GM12872 (cell line): ENCODE measurements around the gene ZACN.

Experiments
- TF ChIP-seq, protein P1 (sequence below): IDR thresholded peaks from 3 replicates; pipeline ENCODE4 v1.5.1; 2011; ENCODE audit warnings: low read depth, mild to moderate bottlenecking, low read length, moderate library complexity; ENCODE audit not compliant: insufficient read depth

ZACN gene

DNA sequence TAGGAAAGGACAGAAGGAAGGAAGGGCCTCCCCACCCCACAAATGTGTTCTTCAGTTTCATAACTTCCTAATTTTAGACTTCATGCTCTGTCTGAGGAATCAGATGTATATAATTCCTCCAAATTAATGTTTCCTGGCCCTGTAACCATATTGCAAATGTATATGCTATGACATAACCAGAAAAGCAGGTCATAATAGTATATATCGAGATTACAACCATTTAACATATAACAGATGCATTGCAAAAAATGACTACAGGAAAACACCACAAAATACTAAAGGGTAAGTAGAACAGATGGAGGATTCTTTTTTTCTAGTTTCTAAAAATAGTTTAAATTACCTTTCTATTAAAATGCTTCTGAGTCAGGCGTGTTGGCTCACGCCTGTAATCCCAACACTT lies 27.7 kb downstream of the ZACN start:
- TF ChIP-seq, protein P1, sequence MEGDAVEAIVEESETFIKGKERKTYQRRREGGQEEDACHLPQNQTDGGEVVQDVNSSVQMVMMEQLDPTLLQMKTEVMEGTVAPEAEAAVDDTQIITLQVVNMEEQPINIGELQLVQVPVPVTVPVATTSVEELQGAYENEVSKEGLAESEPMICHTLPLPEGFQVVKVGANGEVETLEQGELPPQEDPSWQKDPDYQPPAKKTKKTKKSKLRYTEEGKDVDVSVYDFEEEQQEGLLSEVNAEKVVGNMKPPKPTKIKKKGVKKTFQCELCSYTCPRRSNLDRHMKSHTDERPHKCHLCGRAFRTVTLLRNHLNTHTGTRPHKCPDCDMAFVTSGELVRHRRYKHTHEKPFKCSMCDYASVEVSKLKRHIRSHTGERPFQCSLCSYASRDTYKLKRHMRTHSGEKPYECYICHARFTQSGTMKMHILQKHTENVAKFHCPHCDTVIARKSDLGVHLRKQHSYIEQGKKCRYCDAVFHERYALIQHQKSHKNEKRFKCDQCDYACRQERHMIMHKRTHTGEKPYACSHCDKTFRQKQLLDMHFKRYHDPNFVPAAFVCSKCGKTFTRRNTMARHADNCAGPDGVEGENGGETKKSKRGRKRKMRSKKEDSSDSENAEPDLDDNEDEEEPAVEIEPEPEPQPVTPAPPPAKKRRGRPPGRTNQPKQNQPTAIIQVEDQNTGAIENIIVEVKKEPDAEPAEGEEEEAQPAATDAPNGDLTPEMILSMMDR = no peak

- TF ChIP-seq, protein P1 = peak; percentile 35; the same call in 2 of the 3 replicates
Observed at GRCh38 chr17:76107509-76107908, 28.5 kb downstream of the ZACN start.

- TF ChIP-seq, protein P1 = no peak
Observed at GRCh38 chr17:76111956-76112355, 33.0 kb downstream of the ZACN start.

- TF ChIP-seq, protein P1 = no peak
Observed at GRCh38 chr17:76115138-76115754, 36.3 kb downstream of the ZACN start.

- TF ChIP-seq, protein P1 = no peak
Observed at GRCh38 chr17:76119409-76120371, 40.7 kb downstream of the ZACN start.

GRCh38 chr17:76120658-76121008 lies 41.7 kb downstream of the ZACN start:
- TF ChIP-seq, protein P1 = no peak

DNA sequence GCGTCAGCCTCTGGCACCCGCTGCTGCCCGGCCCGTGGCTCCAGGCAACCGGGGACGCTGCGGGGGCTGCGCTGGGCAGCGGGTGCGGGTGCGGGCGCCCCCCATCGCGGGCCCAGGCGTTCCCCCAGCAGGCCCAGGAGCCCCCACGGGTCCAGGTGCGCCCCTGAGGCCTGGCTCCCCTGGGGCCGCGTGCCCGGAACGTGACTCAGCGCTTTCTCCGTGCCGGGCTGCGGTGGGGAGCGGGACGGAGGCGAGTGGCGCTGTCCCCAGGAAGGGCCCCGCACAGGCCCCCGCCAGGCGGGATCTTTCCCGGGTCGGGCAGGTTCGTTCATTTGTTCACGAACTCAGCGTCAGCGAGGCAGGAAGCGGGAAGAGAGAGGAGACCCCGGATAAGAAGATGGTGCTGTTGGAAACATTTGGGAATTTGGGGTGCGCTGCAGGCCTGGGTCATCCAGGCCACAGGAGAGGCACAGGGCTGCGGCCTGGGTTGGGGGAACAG lies 43.0 kb downstream of the ZACN start:
- TF ChIP-seq, protein P1 = no peak
